HG02571 (cell line): Measurements from ENCODE around the gene GPR78.

Experiments
- ATAC-seq: cut with Tn5 transposase; IDR thresholded peaks from one replicate; pipeline ENCODE4 v1.9.1; 2021; ENCODE audit warnings: mild to moderate bottlenecking, moderate library complexity; ENCODE audit not compliant: unreplicated experiment

The GPR78 gene

DNA sequence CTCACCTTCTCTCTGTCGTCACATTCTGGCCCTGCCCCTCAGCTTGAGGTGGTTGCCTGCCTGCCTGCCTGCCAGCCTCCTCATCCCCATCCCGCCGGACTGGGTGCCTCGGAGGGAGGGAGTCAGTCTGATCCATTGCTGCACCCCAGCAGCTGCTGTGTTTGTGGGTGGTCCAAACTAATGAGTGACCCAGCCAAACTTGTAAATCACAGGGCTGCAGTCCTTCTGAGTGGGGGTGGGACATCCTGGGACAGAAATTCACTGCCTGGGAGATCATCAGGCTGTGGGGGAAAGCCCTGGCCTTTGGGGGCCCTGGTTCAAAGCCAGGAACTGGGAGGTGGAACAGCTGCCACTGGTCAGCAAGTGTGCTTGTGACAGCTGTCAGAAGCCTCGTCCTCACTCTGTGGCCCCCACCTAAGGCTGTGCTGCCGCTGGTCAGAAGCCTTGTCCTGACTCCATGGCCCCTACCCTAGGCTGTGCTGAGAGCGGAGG lies 5.6 kb downstream of the GPR78 start:
- no peak for ATAC-seq

DNA sequence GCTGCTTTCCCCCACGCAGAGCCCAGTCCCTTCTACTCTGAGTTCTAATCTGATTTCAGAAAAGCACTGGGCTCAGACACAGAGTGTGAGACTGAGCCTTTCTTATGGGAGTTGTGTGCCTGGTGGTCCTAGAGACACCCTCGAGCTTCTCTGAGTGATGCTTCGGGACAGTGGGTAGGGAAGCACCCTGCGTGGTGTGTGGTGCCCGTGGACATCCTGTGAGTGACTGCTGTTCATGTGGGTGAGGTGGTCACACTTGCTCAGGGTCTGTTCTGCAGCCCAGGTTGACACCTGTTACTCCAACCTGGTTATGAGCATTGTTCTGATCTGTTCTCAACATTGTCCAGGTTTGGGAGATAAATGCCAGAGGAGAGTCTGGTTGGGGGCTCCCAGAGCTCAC lies 6.1 kb downstream of the GPR78 start:
- ATAC-seq = no peak

DNA sequence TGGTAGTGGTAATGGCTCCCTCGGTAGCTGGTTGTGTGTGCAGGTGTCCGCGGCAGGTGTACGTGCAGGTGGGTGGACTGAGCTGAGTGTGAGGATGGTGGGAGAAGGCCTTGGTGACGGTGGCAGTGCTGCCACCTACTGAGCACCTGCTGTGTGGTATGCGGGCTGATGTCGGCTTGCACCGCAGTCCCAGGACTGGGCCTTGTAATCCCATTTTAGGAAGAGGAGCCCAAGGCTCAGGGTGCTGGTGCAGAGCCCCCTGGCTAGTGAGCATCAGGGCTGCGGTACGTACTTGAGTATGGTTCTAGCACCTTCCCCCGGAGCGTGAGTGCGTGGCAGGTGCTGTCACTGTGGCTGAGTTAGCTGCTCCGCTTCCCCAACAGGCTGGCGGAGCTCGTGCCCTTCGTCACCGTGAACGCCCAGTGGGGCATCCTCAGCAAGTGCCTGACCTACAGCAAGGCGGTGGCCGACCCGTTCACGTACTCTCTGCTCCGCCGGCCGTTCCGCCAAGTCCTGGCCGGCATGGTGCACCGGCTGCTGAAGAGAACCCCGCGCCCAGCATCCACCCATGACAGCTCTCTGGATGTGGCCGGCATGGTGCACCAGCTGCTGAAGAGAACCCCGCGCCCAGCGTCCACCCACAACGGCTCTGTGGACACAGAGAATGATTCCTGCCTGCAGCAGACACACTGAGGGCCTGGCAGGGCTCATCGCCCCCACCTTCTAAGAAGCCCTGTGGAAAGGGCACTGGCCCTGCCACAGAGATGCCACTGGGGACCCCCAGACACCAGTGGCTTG lies 6.7 kb downstream of the GPR78 start:
- no peak for ATAC-seq

DNA sequence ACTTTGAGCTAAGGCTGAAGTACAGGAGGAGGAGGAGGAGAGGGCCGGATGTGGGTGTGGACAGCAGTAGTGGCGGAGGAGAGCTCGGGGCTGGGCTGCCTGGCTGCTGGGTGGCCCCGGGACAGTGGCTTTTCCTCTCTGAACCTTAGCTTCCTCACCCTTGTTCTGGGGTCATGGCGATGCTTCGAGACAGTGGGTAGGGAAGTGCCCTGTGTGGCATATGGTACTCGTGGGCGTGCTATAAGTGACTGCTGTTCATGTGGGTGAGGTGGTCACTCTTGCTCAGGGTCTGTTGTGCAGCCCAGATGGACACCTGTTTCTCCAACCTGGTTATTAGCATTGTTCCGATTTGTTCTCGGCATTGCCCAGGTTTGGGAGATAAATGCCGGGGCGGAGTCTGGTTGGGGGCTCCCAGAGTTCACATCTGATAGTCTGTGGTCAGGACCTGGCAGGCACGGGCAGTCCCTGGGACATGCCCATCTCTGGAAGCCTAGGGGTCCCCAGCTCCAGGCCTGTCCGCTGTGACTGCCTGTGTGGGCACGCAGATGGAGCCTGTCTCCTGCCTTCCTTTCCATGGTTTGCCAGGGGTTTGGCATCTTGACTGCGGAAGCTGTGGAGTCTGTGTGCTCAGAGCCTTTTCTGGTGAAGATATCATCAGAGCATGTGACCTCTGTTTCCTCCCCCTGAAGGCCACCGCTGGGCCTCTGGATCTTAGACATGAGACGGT lies 7.4 kb downstream of the GPR78 start:
- ATAC-seq = no peak

DNA sequence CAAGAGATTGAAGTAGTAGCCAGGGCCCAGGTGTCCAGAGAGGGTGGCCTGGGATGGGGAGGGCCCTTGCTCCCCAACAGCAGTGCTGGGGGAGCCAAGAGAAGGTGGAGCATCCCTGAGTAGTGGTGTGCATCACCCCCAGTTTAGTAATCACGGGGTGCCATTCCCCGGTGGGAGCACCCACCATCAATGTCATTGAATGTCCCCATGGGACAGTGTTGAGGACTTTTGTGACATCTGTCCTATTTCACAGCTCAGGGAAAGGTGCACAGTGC lies 7.9 kb downstream of the GPR78 start:
- ATAC-seq = no peak

DNA sequence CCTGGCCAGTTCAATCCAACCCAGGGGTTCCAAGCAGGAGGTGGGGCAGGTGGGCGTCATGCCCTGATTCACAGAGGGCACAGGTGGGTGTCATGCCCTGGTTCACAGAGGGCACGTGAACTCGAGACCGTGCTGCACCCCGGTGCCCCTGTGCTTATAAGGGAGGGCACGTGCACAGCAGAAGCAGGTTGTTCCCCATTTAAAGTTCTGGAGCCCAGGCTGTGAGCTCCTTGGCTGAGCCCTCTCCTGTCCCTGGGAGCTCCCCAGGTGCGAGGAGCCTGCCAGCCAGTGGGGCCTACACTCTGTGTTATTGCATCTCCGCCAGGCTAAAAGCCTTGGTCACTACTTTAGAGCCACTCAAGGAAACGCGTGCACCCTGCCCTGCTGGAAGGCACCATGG lies 9.1 kb downstream of the GPR78 start:
- no peak for ATAC-seq

DNA sequence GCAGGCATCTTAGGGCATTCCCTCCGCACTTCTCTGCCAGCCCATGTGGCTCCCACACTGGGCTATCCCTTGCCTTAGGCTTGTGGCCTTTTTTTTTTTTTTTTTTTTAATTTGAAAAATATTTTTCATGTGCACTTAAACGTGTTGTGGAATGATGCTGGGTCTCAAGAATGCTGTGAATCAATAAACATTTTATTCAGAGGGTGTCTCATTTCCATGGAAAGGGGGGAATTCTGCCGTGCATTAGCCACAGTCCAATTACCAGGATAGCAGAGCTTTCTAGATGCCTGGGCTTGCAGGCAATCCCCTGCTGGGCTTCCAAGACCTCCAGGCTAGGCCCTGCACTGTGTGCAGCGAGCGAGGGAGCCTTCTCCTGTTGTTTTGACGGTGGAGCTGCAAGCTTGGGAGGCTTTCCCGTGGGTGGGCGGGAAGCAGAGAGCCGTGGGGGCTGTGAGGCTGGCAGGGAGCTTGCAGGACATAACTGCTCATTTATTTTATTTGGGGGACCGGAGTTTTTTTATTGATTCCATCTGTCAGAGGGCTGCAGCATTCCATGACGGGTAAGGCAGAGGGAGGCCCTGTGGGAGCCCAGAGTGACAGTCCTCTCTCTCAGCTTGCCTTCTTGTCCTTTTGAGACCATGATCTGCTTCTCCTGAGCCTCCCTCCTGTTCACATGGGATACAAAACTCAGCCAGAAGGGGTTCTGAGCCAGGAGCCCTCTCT lies 9.8 kb downstream of the GPR78 start:
- no peak for ATAC-seq

DNA sequence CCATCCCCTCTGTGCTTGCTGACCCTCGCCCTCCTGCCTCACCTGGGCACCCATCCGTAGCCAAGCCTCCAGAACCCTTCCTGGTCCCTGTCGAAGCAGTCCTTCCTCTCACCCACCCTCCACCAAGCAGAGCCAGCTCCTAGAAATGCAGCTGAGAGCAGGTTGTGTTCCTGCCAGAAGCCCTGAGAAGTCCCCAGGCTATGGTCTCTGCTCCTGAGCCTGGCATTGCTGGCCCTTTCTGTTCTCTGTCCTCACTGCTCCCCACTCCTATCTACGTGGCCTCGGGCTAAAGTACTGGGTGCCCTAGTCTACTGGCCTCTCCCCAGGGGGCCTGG lies 10.3 kb downstream of the GPR78 start:
- no peak for ATAC-seq

DNA sequence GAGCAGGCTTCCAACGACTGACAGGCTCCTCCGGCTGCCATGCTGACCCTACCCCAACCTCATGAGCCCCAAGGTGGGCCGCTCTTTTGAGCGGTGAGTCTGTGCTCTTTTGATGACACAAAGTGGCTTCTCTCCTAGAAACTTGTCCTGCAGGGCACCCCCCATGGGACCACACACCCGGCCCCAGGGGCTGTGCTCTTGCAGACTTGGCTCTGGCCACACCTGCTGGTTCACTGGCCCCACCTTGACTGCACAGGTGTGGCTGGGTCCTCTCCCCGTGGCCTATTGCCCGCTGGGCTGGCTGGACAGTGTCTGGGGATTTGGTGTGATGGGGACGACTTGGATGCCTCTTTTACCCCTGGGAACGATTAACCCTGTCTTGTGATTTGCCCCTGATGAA lies 10.9 kb downstream of the GPR78 start:
- ATAC-seq = no peak

DNA sequence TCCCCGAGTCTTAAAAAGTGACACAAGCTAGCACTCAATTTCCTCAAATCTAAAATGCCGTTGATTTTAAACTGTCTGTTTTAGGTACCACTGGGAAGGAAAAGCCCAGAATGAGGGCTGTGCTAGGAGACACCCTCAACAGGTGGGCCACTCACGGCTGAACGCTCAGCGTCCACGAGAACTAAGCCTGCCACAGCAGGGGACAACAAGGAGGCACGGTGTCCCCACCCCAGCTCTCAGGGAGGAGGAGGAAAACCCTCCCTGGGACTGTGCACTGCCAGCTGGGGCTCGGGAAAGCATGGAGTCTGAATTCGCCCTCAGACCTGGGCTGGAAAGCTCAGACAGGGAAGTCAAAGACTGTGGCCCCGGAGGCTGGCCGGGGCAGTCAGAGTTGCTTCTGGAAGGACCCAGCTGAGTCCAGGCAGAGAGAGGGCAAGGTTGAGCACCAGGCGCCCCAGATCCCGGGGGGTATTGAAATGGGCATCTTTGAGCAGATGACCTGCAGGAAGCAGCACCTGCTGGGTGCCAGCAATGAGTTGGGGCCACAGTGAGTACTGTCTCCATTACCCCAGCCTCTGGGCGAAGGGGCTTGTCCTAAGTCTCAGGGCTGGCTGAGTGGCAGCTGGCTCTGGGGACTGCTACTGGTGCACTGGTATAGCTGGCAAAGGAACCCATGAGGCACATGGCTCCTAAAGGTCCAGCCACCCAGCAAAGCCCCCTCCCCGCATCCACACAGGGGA lies 11.6 kb downstream of the GPR78 start:
- ATAC-seq = no peak

DNA sequence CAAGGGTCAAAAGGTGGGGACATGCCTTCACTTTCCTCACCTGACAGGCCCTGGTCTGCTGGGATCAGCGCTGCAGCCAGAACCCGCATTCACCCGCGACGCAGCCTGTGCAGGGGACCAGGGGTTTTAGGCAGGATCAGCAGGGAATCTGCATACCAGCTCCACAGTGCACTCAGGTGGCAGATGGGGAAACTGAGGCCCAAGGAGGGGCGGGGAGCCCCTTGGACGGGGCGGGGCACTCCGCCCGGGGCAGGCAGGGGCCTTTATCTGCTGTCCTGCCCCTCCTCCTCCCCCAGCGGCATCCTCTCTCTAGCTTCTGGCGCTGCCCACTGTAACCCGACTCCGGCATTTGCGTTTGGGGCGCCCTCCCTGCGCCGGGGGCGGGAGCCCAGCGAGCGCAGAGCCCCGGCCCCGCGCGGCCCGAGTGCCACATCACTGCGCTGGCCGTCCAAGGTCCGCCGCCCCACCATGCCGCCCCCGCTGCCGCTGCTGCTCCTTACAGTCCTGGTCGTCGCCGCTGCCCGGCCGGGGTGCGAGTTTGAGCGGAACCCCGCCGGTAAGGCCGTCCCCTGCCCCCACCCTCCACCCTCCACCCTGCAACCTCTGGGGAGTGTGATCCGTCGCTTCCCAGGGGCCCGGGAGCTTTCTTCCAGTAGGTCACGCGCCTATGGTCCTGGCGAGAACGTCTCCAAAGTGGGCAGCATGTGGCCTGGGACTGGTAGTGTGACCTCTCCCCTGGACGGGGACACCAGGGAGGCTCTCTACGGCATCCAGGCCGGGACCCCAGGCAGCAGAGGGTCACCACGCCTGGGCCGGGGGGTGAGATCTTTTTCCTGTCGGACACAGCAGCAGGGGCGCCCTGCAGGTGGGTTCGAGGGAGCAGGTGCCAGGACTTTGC lies 12.4 kb downstream of the GPR78 start, which contains the start of gene CPZ:
Gene CPZ (plus strand): TSS at position 400 of the 898 bp plus-strand sequence. CDS start 69 bp downstream, at position 469.
- ATAC-seq = no peak

DNA sequence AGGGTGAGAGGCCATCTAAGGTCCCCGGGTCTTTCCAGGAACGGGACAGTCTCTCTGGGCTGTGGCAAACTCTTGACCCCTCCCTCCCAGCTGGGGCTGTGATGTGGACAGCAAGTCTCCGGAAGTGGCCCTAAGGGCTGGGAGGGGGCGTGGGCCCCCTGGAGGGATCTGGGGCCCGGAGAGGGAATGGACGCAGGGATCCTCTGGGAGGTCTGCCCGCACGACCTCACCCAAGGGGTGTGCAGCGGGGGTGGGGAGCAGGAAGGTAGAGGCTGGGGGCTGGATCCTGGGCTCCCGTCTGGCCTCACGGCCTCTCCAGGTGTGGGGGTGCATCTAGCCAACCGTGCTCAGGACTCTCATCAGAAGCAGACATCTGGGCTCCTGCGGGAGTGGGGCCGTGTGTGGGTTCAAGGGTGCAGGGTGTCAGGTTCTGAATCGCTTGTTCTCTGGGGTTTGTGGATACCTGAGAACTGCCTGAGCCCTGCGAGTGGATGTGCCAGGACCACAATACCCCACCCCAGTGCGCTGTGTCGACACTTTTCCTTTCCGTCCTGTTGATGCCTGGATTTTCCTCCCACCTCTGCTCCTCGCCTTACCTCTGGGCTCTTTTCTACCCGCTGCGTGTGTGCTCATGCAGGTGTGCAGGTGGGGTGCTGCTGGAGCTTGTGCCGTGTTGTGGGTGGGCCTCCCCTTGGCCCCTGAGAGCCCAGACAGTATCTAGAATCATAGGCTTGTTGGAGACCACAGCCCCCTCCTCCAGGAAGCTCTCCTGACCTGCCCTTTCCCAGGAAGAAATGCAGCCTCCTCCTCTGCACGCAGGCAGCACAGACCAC lies 13.3 kb downstream of the GPR78 start:
- no peak for ATAC-seq

DNA sequence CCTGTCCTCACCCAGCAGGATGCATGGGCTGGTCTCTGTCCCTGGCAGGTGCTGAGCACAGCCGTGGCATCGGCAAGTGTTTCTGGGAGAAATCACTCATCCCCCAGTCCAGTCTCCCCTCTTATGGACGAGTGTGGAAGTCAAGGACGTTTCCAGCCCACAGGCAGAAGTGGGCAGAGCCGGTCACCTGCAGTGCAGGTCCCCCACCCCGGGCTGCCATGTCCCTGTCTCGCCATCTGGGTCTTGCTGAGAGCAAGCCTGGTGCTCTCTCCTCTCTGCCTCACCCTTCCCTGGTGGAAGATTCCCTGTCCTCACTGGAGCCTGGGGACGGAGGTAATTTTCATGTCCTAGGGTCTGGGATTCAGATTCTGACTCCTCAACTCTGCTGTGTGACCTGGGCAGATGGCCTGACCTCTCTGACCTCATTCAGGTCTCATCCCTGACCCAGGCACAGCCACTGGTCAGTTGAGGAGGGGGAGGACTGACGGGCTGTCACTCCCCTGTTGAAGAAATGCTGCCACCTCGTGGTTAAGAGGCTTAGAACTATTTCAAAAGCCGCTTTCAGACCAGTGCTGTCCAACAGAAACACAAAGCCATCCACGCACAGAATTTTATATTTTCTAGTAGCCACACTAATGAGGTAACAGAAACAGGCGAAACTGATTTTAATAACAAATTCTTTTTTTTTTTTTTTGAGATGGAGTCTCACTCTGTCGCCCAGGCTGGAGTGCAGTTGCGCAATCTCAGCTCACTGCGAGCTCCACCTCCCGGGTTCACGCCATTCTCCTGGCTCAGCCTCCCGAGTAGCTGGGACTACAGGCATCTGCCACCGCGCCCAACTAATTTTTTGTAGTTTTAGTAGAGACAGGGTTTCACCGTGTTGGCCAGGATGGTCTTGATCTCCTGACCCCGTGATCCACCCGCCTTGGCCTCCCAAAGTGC lies 14.2 kb downstream of the GPR78 start:
- no peak for ATAC-seq

DNA sequence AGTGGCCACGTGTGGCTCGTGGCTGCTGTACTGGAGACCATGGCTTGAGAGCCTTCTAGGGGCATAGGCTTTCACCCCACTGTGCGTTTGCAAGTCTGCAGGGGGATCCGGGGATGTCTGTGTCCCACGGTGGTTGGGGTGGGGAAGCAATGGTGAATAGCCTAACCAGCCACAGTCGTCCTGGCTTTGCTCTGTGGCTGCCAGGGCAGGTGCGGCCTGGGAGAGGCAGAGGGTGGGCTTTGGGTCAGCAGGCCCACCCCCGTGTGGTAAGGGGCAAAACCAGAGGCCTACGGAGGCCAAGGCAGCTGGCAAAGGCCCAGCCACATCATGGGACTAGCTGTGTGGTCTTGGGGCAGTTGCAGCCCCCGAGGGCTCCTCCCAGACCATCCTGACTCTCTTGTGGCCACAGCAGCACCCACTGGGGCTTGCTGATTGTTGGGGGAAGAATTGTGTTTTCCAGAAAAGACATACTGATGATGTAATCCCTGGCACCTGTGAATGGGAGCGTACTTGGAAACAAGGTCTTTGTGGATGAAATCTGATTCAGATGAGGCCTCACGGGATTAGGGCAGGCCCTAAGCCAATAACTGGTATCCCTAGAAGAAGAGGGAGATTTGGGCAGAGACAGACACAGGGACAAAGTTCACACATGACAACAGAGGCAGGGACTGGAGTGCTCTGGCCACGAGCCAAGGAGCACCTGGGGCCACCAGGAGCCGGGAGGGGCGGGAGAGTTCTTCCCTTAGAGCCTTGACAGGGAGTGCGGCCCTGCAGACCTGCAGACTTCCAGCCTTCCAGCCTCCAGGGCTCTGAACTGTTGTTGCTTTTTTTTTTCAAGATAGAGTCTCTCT lies 15.3 kb downstream of the GPR78 start:
- no peak for ATAC-seq

DNA sequence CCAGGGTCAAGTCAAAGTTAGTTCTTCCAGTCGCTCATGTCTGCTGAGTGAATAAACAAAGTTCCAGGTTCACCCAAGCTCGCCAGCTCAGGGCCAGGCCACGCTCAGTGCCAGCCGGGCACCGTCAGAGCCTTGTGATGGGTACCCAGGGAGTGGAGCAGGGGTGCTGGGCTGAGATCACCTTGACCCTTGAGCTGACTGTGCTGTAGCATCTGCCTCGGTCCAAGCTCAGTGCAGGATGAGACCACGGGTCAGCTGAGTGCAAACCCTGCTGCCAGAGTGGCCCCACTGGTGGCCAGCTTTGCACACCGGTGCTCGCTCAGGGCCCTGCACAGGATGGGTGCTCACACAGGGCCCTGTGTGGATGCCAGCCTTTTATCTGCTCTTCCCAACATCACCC lies 16.7 kb downstream of the GPR78 start:
- ATAC-seq = no peak

DNA sequence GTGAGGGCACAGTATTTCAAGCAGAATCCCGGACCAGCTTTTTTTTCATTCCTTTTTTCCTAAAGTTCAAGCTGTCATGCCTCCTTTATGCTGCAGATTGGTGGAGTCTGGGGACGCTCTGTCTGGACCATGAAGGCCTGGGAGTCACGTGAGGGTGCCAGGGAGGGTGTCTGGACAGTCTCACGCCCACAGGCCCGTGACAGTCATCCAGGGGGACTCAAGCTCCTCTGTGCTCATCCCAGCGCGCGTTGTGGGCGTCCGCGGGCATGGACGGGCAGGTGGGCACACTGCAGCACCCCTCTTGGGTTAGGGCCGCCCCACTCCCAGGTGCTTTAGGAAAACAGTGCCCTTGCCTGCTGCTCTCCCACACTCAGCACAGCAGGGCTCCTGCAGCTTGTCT lies 17.1 kb downstream of the GPR78 start:
- ATAC-seq = no peak

DNA sequence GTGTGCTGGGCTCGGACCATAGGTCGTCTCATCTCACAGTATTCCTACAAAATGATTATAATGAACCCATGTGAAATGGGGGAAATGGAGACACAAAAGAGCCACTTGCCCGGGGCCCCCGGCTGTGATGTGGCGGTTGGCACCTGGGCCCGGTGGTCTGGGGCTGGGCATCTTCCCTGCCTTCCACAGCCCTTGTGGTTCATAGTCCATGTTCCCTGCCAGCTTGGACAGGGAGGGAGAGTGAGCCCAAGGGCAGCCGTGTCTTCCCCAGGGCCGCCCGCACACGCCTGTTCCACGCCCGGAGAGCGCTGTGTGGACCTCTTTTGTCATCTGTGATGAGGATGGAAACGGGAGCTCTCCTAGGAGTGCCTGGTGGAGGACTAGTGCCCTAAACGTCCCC lies 17.6 kb downstream of the GPR78 start:
- no peak for ATAC-seq
